ENCODE measurements around the gene NCF4.
A peak's percentile ranks its signal among the peaks of the same experiment; 100 is the strongest.

Gene NCF4

DNA sequence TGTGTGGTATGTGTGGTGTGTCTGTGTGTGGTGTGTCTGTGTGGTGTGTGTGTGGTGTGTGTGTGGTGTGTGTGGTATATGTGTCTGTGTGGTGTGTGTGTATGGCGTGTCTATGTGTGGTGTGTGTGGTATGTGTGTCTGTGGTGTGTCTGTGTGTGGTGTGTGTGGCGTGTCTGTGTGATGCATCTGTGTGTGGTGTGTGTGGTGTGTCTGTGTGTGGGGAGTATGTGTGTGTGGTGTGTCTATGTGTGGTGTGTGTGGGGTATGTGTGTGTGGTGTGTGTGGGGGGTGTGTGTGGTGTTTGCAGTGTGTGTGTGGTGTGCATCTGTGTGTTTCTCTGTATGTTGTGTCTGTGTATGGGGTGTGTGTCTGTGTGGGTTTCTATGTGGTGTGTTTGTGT is 36.2 kb upstream of the NCF4 start (continued):
- TF ChIP-seq ZNF211 (tag by site-specific recombination; IDR thresholded peaks at IDR 0.05; ENCODE audit: low read depth) (no peak), ZNF701 (tag by site-specific recombination; IDR thresholded peaks at IDR 0.05) (no peak), ZNF266 (tag by site-specific recombination; IDR thresholded peaks at IDR 0.05; ENCODE audit: low read depth) (0 out of 2 replicates have a peak, but pooled peaks have one; percentile 11)

DNA sequence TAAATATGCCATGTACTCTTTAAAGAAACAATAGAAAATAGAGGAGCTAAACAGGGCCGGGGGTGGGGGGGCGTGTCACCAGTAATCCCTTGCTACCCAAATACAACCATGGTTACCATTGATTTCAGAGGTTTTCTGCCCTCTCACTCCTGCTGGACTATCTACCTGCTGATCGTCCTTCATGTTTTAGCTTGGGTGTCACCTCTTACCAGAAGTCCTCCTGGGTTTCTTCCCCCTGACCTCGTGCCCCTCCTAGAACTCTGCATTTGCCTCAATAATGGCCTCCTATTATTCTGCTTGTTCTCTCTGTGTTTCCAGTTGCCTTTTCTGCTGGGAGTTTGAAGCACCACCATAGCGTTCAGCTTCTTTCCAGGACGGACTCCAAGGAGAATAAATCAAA is 34.5 kb upstream of the NCF4 start:
- TF ChIP-seq ZNF391 (tag by site-specific recombination; IDR thresholded peaks at IDR 0.05; ENCODE audit: borderline replicate concordance, low read depth) (no peak), ZNF658 (tag by site-specific recombination; IDR thresholded peaks at IDR 0.05) (no peak), ZNF707 (tag by site-specific recombination; IDR thresholded peaks at IDR 0.05) (no peak)
- TF ChIP-seq, protein P1, sequence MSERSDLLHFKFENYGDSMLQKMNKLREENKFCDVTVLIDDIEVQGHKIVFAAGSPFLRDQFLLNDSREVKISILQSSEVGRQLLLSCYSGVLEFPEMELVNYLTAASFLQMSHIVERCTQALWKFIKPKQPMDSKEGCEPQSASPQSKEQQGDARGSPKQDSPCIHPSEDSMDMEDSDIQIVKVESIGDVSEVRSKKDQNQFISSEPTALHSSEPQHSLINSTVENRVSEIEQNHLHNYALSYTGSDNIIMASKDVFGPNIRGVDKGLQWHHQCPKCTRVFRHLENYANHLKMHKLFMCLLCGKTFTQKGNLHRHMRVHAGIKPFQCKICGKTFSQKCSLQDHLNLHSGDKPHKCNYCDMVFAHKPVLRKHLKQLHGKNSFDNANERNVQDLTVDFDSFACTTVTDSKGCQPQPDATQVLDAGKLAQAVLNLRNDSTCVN (tag by site-specific recombination; optimal IDR thresholded peaks at IDR 0.05) = no peak
- no peaks in the 10 kb centered on the region for H3K4me1 ChIP-seq (ENCODE audit: control insufficient read depth, insufficient read depth, low read length)
- CTCF ChIA-PET = interaction anchor here (1.2 kb wide), 1 partner anchor 152 kb away, joined by 8 read pairs; no protein-coding TSS in a partner anchor
- no peaks in the 10 kb centered on the region for H3K9me3 ChIP-seq (ENCODE audit: control insufficient read depth, insufficient read depth, low read depth, low read length)
- no peak overlapping the region for H3K27ac ChIP-seq (ENCODE audit: extremely low read depth, low read depth, low read length)
- POLR2A ChIA-PET = no interaction called here
- no peaks in the 10 kb centered on the region for H3K36me3 ChIP-seq (ENCODE audit: control insufficient read depth in 2 of 2, insufficient read depth in 1 of 2, low read length in 2 of 2)
- H3K4me3 ChIP-seq (ENCODE audit: low read depth, low read length) = no peak overlapping the region

DNA sequence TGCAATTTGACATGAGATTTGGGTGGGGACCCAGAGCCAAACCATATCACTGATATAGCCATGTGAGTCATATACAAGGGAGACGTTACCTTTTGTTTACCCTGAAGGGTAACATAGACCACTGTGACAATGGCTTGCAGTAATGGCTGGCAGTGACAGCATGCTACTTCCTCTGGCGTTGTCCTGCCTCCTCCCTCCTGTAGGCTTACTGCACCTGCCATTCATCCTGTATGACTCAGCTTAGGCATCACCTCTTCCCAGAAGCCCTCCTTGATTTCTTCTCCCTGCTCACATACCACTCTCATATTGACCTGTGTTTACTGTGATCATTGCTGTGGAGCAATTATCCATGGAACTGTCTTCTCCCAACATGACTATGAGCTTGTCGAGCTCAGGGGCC is 32.0 kb upstream of the NCF4 start:
- Histone ChIP-seq H3K36me3 (ENCODE audit: control insufficient read depth in 2 of 2, insufficient read depth in 1 of 2, low read length in 2 of 2) (no peaks in the 10 kb centered on the region), H3K4me1 (ENCODE audit: control insufficient read depth, insufficient read depth, low read length) (no peaks in the 10 kb centered on the region), H3K27ac (ENCODE audit: extremely low read depth, low read depth, low read length) (no peak overlapping the region), H3K4me3 (ENCODE audit: low read depth, low read length) (no peak overlapping the region), H3K9me3 (ENCODE audit: control insufficient read depth, insufficient read depth, low read depth, low read length) (no peaks in the 10 kb centered on the region)
- ChIA-PET POLR2A (no interaction called here), CTCF (interaction anchor here (0.6 to 1.5 kb wide), 4 partner anchors 25 to 677 kb away, joined by 3 to 9 read pairs (median 6); no protein-coding TSS in a partner anchor)
- no peak for TF ChIP-seq ZFP69B (tag by site-specific recombination; IDR thresholded peaks at IDR 0.05)
- no peak for TF ChIP-seq ZNF621 (tag by site-specific recombination; IDR thresholded peaks at IDR 0.05)
- no peak for TF ChIP-seq ZNF184 (tag by site-specific recombination; IDR thresholded peaks at IDR 0.05)
- 0 out of 2 replicates have a peak, but pooled peaks have one; percentile 21 for TF ChIP-seq ZNF76 (tag by site-specific recombination; IDR thresholded peaks at IDR 0.05; ENCODE audit: borderline replicate concordance, low read depth)
- no peak for TF ChIP-seq ZNF221 (tag by site-specific recombination; IDR thresholded peaks at IDR 0.05; ENCODE audit: borderline replicate concordance)
- TF ChIP-seq, protein P2, sequence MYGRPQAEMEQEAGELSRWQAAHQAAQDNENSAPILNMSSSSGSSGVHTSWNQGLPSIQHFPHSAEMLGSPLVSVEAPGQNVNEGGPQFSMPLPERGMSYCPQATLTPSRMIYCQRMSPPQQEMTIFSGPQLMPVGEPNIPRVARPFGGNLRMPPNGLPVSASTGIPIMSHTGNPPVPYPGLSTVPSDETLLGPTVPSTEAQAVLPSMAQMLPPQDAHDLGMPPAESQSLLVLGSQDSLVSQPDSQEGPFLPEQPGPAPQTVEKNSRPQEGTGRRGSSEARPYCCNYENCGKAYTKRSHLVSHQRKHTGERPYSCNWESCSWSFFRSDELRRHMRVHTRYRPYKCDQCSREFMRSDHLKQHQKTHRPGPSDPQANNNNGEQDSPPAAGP (tag by site-specific recombination; IDR thresholded peaks at IDR 0.05) = 0 out of 2 replicates have a peak, but pooled peaks have one; percentile 42
- TF ChIP-seq ZNF426 (tag by site-specific recombination; IDR thresholded peaks at IDR 0.05) = no peak
- TF ChIP-seq ZBTB7A (tag by site-specific recombination; IDR thresholded peaks at IDR 0.05; ENCODE audit: low read depth) = no peak
- no peak for TF ChIP-seq SCRT1 (tag by site-specific recombination; IDR thresholded peaks at IDR 0.05; ENCODE audit: borderline replicate concordance)
- TF ChIP-seq ZSCAN23 (tag by site-specific recombination; IDR thresholded peaks at IDR 0.05) = no peak
- peak; percentile 42; the same call in 1 of the 2 replicates for TF ChIP-seq YY2 (tag by site-specific recombination; IDR thresholded peaks at IDR 0.05)
- no peak for TF ChIP-seq ZIC2 (tag by site-specific recombination; IDR thresholded peaks at IDR 0.05)
- TF ChIP-seq ZNF624 (tag by site-specific recombination; IDR thresholded peaks at IDR 0.05) = no peak
- no peak for TF ChIP-seq ZNF830 (tag by site-specific recombination; IDR thresholded peaks at IDR 0.05; ENCODE audit: low read depth)
- no peak for TF ChIP-seq SP2 (tag by site-specific recombination; IDR thresholded peaks at IDR 0.05)
- TF ChIP-seq HOXC10 (CRISPR knock-in tag; IDR thresholded peaks at IDR 0.05) = no peak
- no peak for TF ChIP-seq ZNF473 (tag by site-specific recombination; IDR thresholded peaks at IDR 0.05)
- TF ChIP-seq TRIM28 (IDR thresholded peaks at IDR 0.05; ENCODE audit: borderline replicate concordance, low read length) = no peak
- peak; percentile 25 for TF ChIP-seq SETDB1 (IDR thresholded peaks at IDR 0.05; ENCODE audit: insufficient read length, low read length)
- no peak for TF ChIP-seq ZNF223 (tag by site-specific recombination; IDR thresholded peaks at IDR 0.05)
- TF ChIP-seq, protein P3, sequence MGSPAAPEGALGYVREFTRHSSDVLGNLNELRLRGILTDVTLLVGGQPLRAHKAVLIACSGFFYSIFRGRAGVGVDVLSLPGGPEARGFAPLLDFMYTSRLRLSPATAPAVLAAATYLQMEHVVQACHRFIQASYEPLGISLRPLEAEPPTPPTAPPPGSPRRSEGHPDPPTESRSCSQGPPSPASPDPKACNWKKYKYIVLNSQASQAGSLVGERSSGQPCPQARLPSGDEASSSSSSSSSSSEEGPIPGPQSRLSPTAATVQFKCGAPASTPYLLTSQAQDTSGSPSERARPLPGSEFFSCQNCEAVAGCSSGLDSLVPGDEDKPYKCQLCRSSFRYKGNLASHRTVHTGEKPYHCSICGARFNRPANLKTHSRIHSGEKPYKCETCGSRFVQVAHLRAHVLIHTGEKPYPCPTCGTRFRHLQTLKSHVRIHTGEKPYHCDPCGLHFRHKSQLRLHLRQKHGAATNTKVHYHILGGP (tag by site-specific recombination; IDR thresholded peaks at IDR 0.05) = no peak
- TF ChIP-seq, protein P4, sequence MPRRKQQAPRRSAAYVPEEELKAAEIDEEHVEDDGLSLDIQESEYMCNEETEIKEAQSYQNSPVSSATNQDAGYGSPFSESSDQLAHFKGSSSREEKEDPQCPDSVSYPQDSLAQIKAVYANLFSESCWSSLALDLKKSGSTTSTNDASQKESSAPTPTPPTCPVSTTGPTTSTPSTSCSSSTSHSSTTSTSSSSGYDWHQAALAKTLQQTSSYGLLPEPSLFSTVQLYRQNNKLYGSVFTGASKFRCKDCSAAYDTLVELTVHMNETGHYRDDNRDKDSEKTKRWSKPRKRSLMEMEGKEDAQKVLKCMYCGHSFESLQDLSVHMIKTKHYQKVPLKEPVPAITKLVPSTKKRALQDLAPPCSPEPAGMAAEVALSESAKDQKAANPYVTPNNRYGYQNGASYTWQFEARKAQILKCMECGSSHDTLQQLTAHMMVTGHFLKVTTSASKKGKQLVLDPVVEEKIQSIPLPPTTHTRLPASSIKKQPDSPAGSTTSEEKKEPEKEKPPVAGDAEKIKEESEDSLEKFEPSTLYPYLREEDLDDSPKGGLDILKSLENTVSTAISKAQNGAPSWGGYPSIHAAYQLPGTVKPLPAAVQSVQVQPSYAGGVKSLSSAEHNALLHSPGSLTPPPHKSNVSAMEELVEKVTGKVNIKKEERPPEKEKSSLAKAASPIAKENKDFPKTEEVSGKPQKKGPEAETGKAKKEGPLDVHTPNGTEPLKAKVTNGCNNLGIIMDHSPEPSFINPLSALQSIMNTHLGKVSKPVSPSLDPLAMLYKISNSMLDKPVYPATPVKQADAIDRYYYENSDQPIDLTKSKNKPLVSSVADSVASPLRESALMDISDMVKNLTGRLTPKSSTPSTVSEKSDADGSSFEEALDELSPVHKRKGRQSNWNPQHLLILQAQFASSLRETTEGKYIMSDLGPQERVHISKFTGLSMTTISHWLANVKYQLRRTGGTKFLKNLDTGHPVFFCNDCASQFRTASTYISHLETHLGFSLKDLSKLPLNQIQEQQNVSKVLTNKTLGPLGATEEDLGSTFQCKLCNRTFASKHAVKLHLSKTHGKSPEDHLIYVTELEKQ (tag by site-specific recombination; IDR thresholded peaks at IDR 0.05; ENCODE audit: borderline replicate concordance) = no peak

All from HEK293 (cell line).